ENCODE results near the gene PROB1.

- TF ChIP-seq CTCF (conservative IDR thresholded peaks at IDR 0.05; ENCODE audit: low read depth, low read length) (no peak), EZH2 (IDR thresholded peaks at IDR 0.05; ENCODE audit: low read length, unreplicated experiment) (no peak)
These were observed 17.7 kb downstream of the PROB1 start for GRCh38 chr5:139377226-139377625.
